CD4-positive, alpha-beta memory T cell (primary cell): Measurements from ENCODE around the gene MED15. TPM values are rescaled to one million over a fixed set of nuclear protein-coding genes. Genes with fewer than 3 reads are reported as not detected.
"Not testable (repeated sequence)": the region's sequence is repeated elsewhere in the genome, so short reads cannot be mapped to it uniquely, and the experiment has no call there.

ENCODE experiments used
- CTCF ChIA-PET: fragments of 350-600 bp; sonication (Branson Sonifier 250); formaldehyde crosslinking; loops from one replicate; lab custom pipeline; 2021; ENCODE audit warnings: inconsistent platforms; ENCODE audit not compliant: partially characterized antibody; lab: Charles Lee
- POLR2A ChIA-PET: fragments of 350-600 bp; sonication (Branson Sonifier 250); formaldehyde crosslinking; loops from one replicate; lab custom pipeline; 2021; ENCODE audit not compliant: partially characterized antibody; lab: Charles Lee
- DNase-seq, 5 donors: peaks; one replicate each; pipeline versions ENCODE4 v3.0.0 to v3.0.0-alpha.2; 2020 to 2022; ENCODE audit warnings: mixed read lengths in 1 of 5
- H3K27ac ChIP-seq: one replicate; pipeline ENCODE4 v1.7.0; 2013; ENCODE audit warnings: low read depth, low read length
- H3K27me3 ChIP-seq: 2 replicates; pipeline ENCODE4 v1.7.0; 2013; ENCODE audit warnings: mild to moderate bottlenecking, low read length, moderate library complexity; ENCODE audit not compliant: insufficient read depth
- H3K36me3 ChIP-seq: 2 replicates; pipeline ENCODE4 v1.7.0; 2013; ENCODE audit warnings: mild to moderate bottlenecking, low read length, moderate library complexity; ENCODE audit not compliant: insufficient read depth
- H3K4me1 ChIP-seq: 2 replicates; pipeline ENCODE4 v1.7.0; 2013; ENCODE audit warnings: mild to moderate bottlenecking, low read length, moderate library complexity; ENCODE audit not compliant: insufficient read depth
- H3K4me3 ChIP-seq, 2 donors: one replicate each; pipeline ENCODE4 v1.7.0; 2013; ENCODE audit warnings: low read length in 2 of 2, mild to moderate bottlenecking in 1 of 2
- H3K9me3 ChIP-seq, 2 donors: one replicate each; pipeline ENCODE4 v1.7.0; 2013; ENCODE audit warnings: low read length in 2 of 2, control low read depth in 1 of 2; ENCODE audit not compliant: control insufficient read depth in 1 of 2
- H3K27ac Mint-ChIP-seq, 7 donors: one replicate each; pipeline ENCODE4 v1.8.0; 2020 to 2021; ENCODE audit warnings: mixed read lengths in 7 of 7, mild to moderate bottlenecking in 6 of 7, inconsistent platforms in 3 of 7, moderate library complexity in 3 of 7
- H3K27me3 Mint-ChIP-seq, 2 donors: one replicate each; pipeline ENCODE4 v1.8.0; 2020 to 2021; ENCODE audit warnings: mixed read lengths in 2 of 2
- H3K36me3 Mint-ChIP-seq, 2 donors: one replicate each; pipeline ENCODE4 v1.8.0; 2020 to 2021; ENCODE audit warnings: mixed read lengths in 2 of 2, inconsistent platforms in 1 of 2, mild to moderate bottlenecking in 1 of 2
- H3K4me1 Mint-ChIP-seq, 4 donors: one replicate each; pipeline ENCODE4 v1.8.0; 2020 to 2021; ENCODE audit warnings: mixed read lengths in 4 of 4, mild to moderate bottlenecking in 1 of 4
- H3K4me3 Mint-ChIP-seq, 8 donors: one replicate each; pipeline ENCODE4 v1.8.0; 2020 to 2021; ENCODE audit warnings: mixed read lengths in 8 of 8, mild to moderate bottlenecking in 7 of 8, moderate library complexity in 6 of 8, inconsistent platforms in 3 of 8
- H3K9me3 Mint-ChIP-seq, 8 donors: one replicate each; pipeline ENCODE4 v1.8.0; 2020 to 2021; ENCODE audit warnings: mixed read lengths in 8 of 8, mild to moderate bottlenecking in 5 of 8, inconsistent platforms in 3 of 8, moderate library complexity in 1 of 8
- intact Hi-C: fragments of 100-400 bp; cut with micrococcal nuclease; formaldehyde crosslinking; loops from one replicate; pipeline ENCODE4 v1.15.1; 2023
- polyA plus RNA-seq, 2 donors: library from polyadenylated mRNA; unstranded; fragments of 300-500 nt; fragmentation: Illumina TruSeq; gene quantifications; one replicate each; pipeline ENCODE4 v1.2.3, GENCODE V29; 2021
- total RNA-seq, 2 experiments: library from RNA; stranded (reverse); gene quantifications; one replicate each; pipeline ENCODE4 v1.2.3, GENCODE V29; 2021

Gene MED15
- total and polyA plus RNA-seq, 4 experiments from 2014 or later: 15.6 to 237 (median 156) TPM

DNA sequence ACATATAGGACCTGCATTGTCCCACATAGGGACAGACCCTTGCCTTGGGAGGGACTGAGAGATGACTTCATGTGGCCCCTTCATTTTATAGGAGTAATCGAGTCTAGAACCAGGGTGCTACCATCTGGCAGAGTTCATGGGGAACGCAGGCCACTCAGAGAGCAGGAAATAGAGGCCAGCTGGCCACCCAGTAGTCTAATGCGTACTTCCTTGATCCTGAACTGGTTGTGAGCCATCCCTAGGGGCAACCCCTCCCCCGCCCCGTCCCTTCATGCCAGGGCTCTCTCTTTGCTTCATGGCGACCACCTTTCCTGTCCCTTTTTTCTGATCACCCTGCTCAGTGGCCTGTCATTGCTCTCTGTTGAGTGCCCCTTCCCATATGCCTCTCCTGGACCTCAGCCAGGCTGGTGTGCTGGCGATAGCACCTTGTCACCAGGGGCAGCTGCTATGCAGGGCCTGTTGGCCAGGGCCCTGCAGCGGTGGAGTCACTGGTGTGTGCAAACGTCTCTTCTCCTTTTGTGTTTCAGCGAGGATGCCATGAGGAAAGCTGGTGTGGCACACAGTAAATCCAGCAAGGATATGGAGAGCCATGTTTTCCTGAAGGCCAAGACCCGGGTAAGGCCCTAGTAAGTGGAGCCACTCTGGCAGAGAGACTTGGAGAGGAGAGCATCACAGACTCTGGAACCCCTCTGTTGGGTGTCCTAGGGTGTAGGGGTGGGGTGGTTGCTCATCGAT, 29.3 kb downstream of the MED15 start:
- Histone ChIP-seq H3K27me3 (no peaks in the 10 kb centered on the region), H3K27ac (no peak overlapping the region), H3K9me3 (no peaks in the 10 kb centered on the region), H3K4me1 (peaks cover 30% of the 10 kb centered on the region), H3K36me3 (peaks cover 33% of the 10 kb centered on the region), H3K4me3 (no peak overlapping the region)
- Mint-ChIP-seq H3K36me3 (peaks cover 32 to 59% of the 10 kb centered on the region in 2 donors), H3K4me3 (peak overlapping the region in 1 of 8 donors; percentile 25), H3K9me3 (no peaks in the 10 kb centered on the region), H3K27ac (peak overlapping the region in 6 of 7 donors; percentile 29 to 79 (median 70)), H3K27me3 (no peaks in the 10 kb centered on the region), H3K4me1 (peaks cover 38 to 56% (median 41%) of the 10 kb centered on the region in 4 donors)
- intact Hi-C loops: no loop called here
- ChIA-PET POLR2A (interaction anchor here (1.5 kb wide), 1 partner anchor 13 kb away, joined by 4 read pairs; no protein-coding TSS in a partner anchor), CTCF (interaction anchor here (1.0 kb wide), 1 partner anchor 28 kb away, joined by 3 read pairs; no protein-coding TSS in a partner anchor)
- no peak for DNase-seq

DNA sequence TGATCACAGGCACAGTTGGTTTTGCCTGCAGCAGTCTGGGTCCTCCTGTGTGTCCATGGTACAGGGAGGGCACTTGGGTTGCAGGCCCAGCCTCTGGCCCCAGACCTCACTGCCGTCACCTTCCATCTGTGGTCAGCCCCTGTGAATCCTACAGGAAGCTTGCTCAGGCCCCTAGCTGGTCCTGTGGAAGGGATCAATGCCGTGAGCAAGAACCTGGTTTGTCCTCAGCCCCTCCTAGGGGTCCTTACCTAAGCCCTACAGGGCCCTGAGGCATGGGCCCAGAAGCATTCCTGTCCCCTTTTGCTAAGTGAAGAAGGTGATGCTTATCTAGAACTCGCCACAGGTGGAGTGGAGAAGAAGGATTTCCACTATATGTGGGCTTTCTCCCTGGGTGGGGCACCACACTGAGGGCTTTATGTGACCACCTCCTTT, 29.9 kb downstream of the MED15 start:
- ChIA-PET POLR2A (interaction anchor here (0.8 to 1.6 kb wide), 4 partner anchors 12 to 29 kb away, joined by 3 to 7 read pairs (median 4); no protein-coding TSS in a partner anchor), CTCF (interaction anchor here (1.0 to 1.2 kb wide), 4 partner anchors 14 to 119 kb away, joined by 3 to 5 read pairs (median 4); no protein-coding TSS in a partner anchor)
- Histone ChIP-seq H3K27ac (no peak overlapping the region), H3K27me3 (no peaks in the 10 kb centered on the region), H3K36me3 (peaks cover 28% of the 10 kb centered on the region), H3K9me3 (no peaks in the 10 kb centered on the region), H3K4me3 (no peak overlapping the region), H3K4me1 (peaks cover 24% of the 10 kb centered on the region)
- intact Hi-C loops: no loop called here
- H3K4me3 Mint-ChIP-seq: no peak overlapping the region
- H3K9me3 Mint-ChIP-seq: no peaks in the 10 kb centered on the region
- peaks cover 32 to 58% of the 10 kb centered on the region in 2 donors for H3K36me3 Mint-ChIP-seq
- peak overlapping the region in 3 of 7 donors; percentile 53 to 86 (median 68) for H3K27ac Mint-ChIP-seq
- H3K4me1 Mint-ChIP-seq: peaks cover 33 to 50% (median 38%) of the 10 kb centered on the region in 4 donors
- DNase-seq: no peak
- no peaks in the 10 kb centered on the region for H3K27me3 Mint-ChIP-seq

DNA sequence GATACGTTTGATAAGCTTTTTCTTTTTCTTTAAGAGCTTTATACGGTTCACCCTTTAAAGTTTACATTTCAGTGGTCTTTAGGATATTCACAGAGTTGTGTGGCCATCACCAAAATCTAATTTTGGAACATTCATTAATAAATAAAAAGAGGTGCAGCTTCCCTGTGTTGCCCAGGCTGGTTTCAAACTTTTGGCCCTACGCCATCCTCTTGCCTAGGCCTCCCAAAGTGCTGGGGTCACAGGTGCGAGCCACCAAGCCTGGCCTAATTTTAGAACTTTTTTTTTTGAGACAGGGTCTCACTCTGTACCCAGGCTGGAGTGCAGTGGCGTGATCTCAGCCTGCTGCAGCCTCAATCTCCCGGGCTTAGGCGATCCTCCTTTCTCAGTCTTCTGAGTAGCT, 30.6 kb downstream of the MED15 start:
- POLR2A ChIA-PET: interaction anchor here (0.8 to 1.6 kb wide), 6 partner anchors 12 to 30 kb away, joined by 3 to 7 read pairs (median 4); no protein-coding TSS in a partner anchor

DNA sequence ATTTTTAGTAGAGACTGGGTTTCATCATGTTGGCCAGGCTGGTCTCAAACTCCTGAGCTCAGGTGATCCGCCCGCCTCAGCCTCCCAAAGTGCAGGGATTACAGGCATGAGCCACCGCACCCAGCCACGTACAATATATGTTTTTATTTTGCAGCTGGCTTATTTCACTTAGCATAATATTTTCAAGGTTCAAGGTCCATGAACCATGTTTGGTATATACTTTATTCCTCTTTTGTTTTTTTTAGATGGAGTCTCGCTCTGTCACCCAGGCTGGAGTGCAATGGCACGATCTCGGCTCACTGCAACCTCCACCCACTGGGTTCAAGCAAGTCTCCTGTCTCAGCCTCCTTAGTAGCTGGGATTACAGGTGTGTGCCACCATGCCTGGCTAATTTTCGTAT, 31.5 kb downstream of the MED15 start:
- peaks cover 39 to 57% of the 10 kb centered on the region in 2 donors for H3K36me3 Mint-ChIP-seq
- H3K27me3 Mint-ChIP-seq, DNase-seq, intact Hi-C loops, H3K27me3 ChIP-seq, H3K4me3 Mint-ChIP-seq, H3K4me3 ChIP-seq, H3K27ac ChIP-seq, H3K9me3 Mint-ChIP-seq, H3K9me3 ChIP-seq, H3K4me1 ChIP-seq: not testable (repeated sequence)
- H3K27ac Mint-ChIP-seq: peak overlapping the region in 2 of 7 donors; percentile 30 to 77
- peaks cover 26 to 45% (median 32%) of the 10 kb centered on the region in 4 donors for H3K4me1 Mint-ChIP-seq
- peaks cover 19% of the 10 kb centered on the region for H3K36me3 ChIP-seq
- ChIA-PET CTCF (interaction anchor here (0.8 to 1.1 kb wide), 3 partner anchors 11 to 28 kb away, joined by 3 to 4 read pairs (median 3); no protein-coding TSS in a partner anchor), POLR2A (interaction anchor here (1.2 to 1.6 kb wide), 5 partner anchors 11 to 31 kb away, joined by 3 to 7 read pairs (median 3); no protein-coding TSS in a partner anchor)

More for the DNA sequence above, 30.6 kb downstream of the MED15 start:
- peaks cover 32 to 49% (median 38%) of the 10 kb centered on the region in 4 donors for H3K4me1 Mint-ChIP-seq
- peaks cover 37 to 61% of the 10 kb centered on the region in 2 donors for H3K36me3 Mint-ChIP-seq
- intact Hi-C loops: no loop called here
- DNase-seq: no peak
- Histone ChIP-seq H3K27me3 (no peaks in the 10 kb centered on the region), H3K36me3 (peaks cover 24% of the 10 kb centered on the region), H3K4me3 (no peak overlapping the region), H3K9me3 (no peaks in the 10 kb centered on the region), H3K4me1 (peaks cover 17% of the 10 kb centered on the region), H3K27ac (no peak overlapping the region)
- H3K27ac Mint-ChIP-seq: peak overlapping the region in 4 of 7 donors; percentile 20 to 66 (median 44)
- H3K9me3 Mint-ChIP-seq: no peaks in the 10 kb centered on the region
- no peaks in the 10 kb centered on the region for H3K27me3 Mint-ChIP-seq
- no peak overlapping the region for H3K4me3 Mint-ChIP-seq
- CTCF ChIA-PET: interaction anchor here (1.0 to 1.2 kb wide), 4 partner anchors 12 to 120 kb away, joined by 3 to 5 read pairs (median 4); no protein-coding TSS in a partner anchor

DNA sequence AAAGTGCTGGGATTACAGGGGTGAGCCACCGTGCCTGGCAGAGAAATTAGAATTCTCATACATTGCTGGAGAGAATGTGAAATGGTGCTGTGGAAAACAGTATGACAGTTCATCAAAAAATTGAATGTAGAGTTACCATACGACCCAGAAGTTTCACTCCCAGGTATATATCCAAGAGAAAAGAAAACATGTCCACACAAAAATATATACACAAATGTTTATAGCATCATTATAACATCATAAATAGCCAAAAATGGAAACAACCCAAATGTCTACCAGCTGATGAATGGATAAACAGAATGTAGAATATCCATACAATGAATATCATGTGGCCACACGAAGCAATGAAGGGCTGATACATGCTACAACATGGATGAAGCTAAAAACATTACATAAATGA, 34.6 kb downstream of the MED15 start:
- H3K36me3 ChIP-seq: peaks cover 19% of the 10 kb centered on the region
- no peak overlapping the region for H3K4me3 ChIP-seq
- ChIA-PET CTCF (no interaction called here), POLR2A (interaction anchor here (1.4 to 20.7 kb wide), 2 partner anchors 14 to 25 kb away, joined by 3 to 650 read pairs; no protein-coding TSS in a partner anchor)
- Mint-ChIP-seq H3K4me1 (peaks cover 27 to 48% (median 40%) of the 10 kb centered on the region in 4 donors), H3K27ac (peak overlapping the region in 6 of 7 donors; percentile 50 to 89 (median 72)), H3K9me3 (no peaks in the 10 kb centered on the region), H3K36me3 (peaks cover 44 to 65% of the 10 kb centered on the region in 2 donors), H3K27me3 (no peaks in the 10 kb centered on the region), H3K4me3 (no peak overlapping the region)
- H3K27me3 ChIP-seq: no peaks in the 10 kb centered on the region
- H3K4me1 ChIP-seq: peaks cover 28% of the 10 kb centered on the region
- DNase-seq: no peak
- H3K9me3 ChIP-seq: no peaks in the 10 kb centered on the region
- intact Hi-C loops: no loop called here
- no peak overlapping the region for H3K27ac ChIP-seq

DNA sequence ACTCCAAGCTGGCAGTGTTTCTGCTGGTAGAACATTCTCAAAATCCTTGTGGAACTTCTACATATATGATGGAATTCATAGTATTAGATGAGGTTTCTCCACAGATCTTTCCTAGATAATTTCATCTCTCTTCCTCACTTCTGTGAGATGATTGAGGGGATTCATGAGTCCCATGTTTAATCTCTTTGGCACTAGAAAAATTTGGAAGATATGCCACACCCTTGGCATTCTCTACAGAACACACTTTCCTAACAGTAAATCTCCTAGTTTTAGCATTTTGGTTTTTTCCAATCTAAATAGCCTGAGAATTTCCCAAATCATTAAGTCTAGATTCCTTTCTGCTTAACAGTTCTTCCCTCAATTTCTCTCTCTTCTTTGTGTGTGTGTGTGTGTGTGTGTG, 35.3 kb downstream of the MED15 start:
- peaks cover 27 to 50% (median 38%) of the 10 kb centered on the region in 4 donors for H3K4me1 Mint-ChIP-seq
- H3K27ac ChIP-seq: no peak overlapping the region
- H3K27ac Mint-ChIP-seq: peak overlapping the region in 6 of 7 donors; percentile 38 to 89 (median 68)
- intact Hi-C loops: no loop called here
- H3K36me3 ChIP-seq: peaks cover 13% of the 10 kb centered on the region
- H3K4me3 Mint-ChIP-seq: no peak overlapping the region
- no peaks in the 10 kb centered on the region for H3K9me3 ChIP-seq
- H3K4me1 ChIP-seq: peaks cover 28% of the 10 kb centered on the region
- no peaks in the 10 kb centered on the region for H3K9me3 Mint-ChIP-seq
- peaks cover 39 to 59% of the 10 kb centered on the region in 2 donors for H3K36me3 Mint-ChIP-seq
- no peaks in the 10 kb centered on the region for H3K27me3 Mint-ChIP-seq
- H3K27me3 ChIP-seq: no peaks in the 10 kb centered on the region
- DNase-seq: no peak
- ChIA-PET CTCF (interaction anchor here (1.4 to 1.7 kb wide), 2 partner anchors 25 to 30 kb away, joined by 3 to 4 read pairs; no protein-coding TSS in a partner anchor), POLR2A (interaction anchor here (1.4 to 20.7 kb wide), 2 partner anchors 13 to 24 kb away, joined by 3 to 650 read pairs; no protein-coding TSS in a partner anchor)
- no peak overlapping the region for H3K4me3 ChIP-seq
